ENCODE data around the gene ATXN10.

The ATXN10 gene

GRCh38 chr22:45775062-45775461, 103.4 kb downstream of the ATXN10 start:
- Histone ChIP-seq H4K20me1 (ENCODE audit: low read depth, low read length) (no peaks in the 10 kb centered on the region), H3K4me3 (ENCODE audit: insufficient read depth, low read length, poor library complexity, severe bottlenecking) (peak overlapping the region; percentile 15), H3K9me2 (replicated peaks; ENCODE audit: insufficient read depth, low read length) (no peaks in the 10 kb centered on the region), H3F3A (ENCODE audit: insufficient read depth) (peaks cover 92% of the 10 kb centered on the region), H3K9ac (ENCODE audit: low read length) (peak overlapping the region; percentile 62), H2AFZ (ENCODE audit: low read depth, low read length, severe bottlenecking) (no peak overlapping the region), H3K79me2 (ENCODE audit: insufficient read depth, low read length) (peaks cover 17% of the 10 kb centered on the region; the same call in 1 of the 2 replicates), H3K9me3 (ENCODE audit: insufficient read depth, low read length) (no peaks in the 10 kb centered on the region), H3K27me3 (ENCODE audit: low read length) (no peaks in the 10 kb centered on the region), H3K4me2 (ENCODE audit: low read depth, low read length, poor library complexity, severe bottlenecking) (peak overlapping the region; percentile 87), H3K27ac (ENCODE audit: low read depth, low read length) (peak overlapping the region; percentile 100), H3K36me3 (ENCODE audit: low read length) (no peaks in the 10 kb centered on the region)
- no peak for TF ChIP-seq EZH2phosphoT487 (conservative IDR thresholded peaks at IDR 0.05; ENCODE audit: low read length)
- TF ChIP-seq, protein P1, sequence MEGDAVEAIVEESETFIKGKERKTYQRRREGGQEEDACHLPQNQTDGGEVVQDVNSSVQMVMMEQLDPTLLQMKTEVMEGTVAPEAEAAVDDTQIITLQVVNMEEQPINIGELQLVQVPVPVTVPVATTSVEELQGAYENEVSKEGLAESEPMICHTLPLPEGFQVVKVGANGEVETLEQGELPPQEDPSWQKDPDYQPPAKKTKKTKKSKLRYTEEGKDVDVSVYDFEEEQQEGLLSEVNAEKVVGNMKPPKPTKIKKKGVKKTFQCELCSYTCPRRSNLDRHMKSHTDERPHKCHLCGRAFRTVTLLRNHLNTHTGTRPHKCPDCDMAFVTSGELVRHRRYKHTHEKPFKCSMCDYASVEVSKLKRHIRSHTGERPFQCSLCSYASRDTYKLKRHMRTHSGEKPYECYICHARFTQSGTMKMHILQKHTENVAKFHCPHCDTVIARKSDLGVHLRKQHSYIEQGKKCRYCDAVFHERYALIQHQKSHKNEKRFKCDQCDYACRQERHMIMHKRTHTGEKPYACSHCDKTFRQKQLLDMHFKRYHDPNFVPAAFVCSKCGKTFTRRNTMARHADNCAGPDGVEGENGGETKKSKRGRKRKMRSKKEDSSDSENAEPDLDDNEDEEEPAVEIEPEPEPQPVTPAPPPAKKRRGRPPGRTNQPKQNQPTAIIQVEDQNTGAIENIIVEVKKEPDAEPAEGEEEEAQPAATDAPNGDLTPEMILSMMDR (IDR thresholded peaks at IDR 0.05; ENCODE audit: insufficient read depth, low read length, poor library complexity, severe bottlenecking): no peak

DNA sequence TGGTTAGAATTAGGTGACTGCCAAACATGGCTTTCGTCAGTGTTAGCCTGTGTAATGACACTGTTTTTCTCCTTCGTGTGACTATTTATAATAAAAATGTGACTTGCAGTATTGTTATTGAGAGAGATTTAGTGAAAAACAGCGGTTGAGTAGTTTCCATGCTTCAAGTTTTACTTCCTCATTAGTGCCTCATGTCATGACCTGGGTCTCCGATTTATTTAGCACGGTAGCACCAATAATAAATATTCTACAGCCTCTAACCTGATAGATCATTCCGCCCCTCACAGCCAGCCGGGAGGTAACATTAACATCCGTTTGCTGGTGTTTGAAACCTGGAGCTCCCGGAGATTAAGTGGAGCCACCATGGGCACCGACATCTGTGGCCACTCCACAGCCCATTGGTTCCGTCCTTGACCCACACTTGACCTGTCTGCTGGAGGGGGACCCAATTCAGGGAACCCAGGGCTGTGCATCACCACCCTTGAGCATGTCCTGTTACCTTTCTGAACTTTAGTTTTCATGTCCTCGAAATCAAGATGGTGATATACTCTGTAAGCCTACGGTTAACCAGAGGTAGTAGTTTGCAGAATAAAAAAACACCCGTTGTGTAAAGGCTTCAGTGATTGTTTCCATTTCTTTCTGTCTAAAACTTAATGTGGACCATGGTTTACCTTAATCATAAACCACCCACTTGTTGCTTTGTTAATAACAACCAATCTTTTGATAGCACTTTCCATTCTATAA, 104.1 kb downstream of the ATXN10 start:
- Histone ChIP-seq H3K27ac (ENCODE audit: low read depth, low read length) (peak overlapping the region; percentile 100), H3K79me2 (ENCODE audit: insufficient read depth, low read length) (peaks cover 23% of the 10 kb centered on the region; the same call in 1 of the 2 replicates), H3K9me3 (ENCODE audit: insufficient read depth, low read length) (no peaks in the 10 kb centered on the region), H3K9ac (ENCODE audit: low read length) (peak overlapping the region; percentile 62), H4K20me1 (ENCODE audit: low read depth, low read length) (no peaks in the 10 kb centered on the region), H2AFZ (ENCODE audit: low read depth, low read length, severe bottlenecking) (no peak overlapping the region), H3K9me2 (replicated peaks; ENCODE audit: insufficient read depth, low read length) (no peaks in the 10 kb centered on the region), H3K4me3 (ENCODE audit: insufficient read depth, low read length, poor library complexity, severe bottlenecking) (peak overlapping the region; percentile 5), H3K36me3 (ENCODE audit: low read length) (no peaks in the 10 kb centered on the region), H3K27me3 (ENCODE audit: low read length) (no peaks in the 10 kb centered on the region), H3K4me2 (ENCODE audit: low read depth, low read length, poor library complexity, severe bottlenecking) (peak overlapping the region; percentile 87), H3F3A (ENCODE audit: insufficient read depth) (peaks cover 86% of the 10 kb centered on the region)
- no peak for TF ChIP-seq EZH2phosphoT487 (conservative IDR thresholded peaks at IDR 0.05; ENCODE audit: low read length)
- TF ChIP-seq, protein P1 (IDR thresholded peaks at IDR 0.05; ENCODE audit: insufficient read depth, low read length, poor library complexity, severe bottlenecking): no peak

- Histone ChIP-seq H3K4me2 (ENCODE audit: low read depth, low read length, poor library complexity, severe bottlenecking) (peak overlapping the region; percentile 87), H3K9me2 (replicated peaks; ENCODE audit: insufficient read depth, low read length) (no peaks in the 10 kb centered on the region), H3K4me3 (ENCODE audit: insufficient read depth, low read length, poor library complexity, severe bottlenecking) (peak overlapping the region; percentile 28), H3K36me3 (ENCODE audit: low read length) (no peaks in the 10 kb centered on the region), H2AFZ (ENCODE audit: low read depth, low read length, severe bottlenecking) (no peak overlapping the region), H3K27me3 (ENCODE audit: low read length) (no peaks in the 10 kb centered on the region), H3K79me2 (ENCODE audit: insufficient read depth, low read length) (peaks cover 23% of the 10 kb centered on the region; the same call in 1 of the 2 replicates), H3K9me3 (ENCODE audit: insufficient read depth, low read length) (no peaks in the 10 kb centered on the region), H3K27ac (ENCODE audit: low read depth, low read length) (peak overlapping the region; percentile 100), H3F3A (ENCODE audit: insufficient read depth) (peaks cover 81% of the 10 kb centered on the region), H4K20me1 (ENCODE audit: low read depth, low read length) (no peaks in the 10 kb centered on the region), H3K9ac (ENCODE audit: low read length) (peak overlapping the region; percentile 62)
- TF ChIP-seq, protein P1 (IDR thresholded peaks at IDR 0.05; ENCODE audit: insufficient read depth, low read length, poor library complexity, severe bottlenecking): no peak
- TF ChIP-seq EZH2phosphoT487 (conservative IDR thresholded peaks at IDR 0.05; ENCODE audit: low read length): no peak
Observed at GRCh38 chr22:45776313-45776585, 104.6 kb downstream of the ATXN10 start.
